Heart right ventricle (tissue), 16 donors: ENCODE measurements around the gene MOG. TPM values are rescaled to one million over a fixed set of nuclear protein-coding genes. Genes with fewer than 3 reads are reported as not detected.

Experiments
- ATAC-seq, 8 donors: fragments of 200-7000 bp; cut with Tn5 transposase; one replicate each; pipeline ENCODE4 v1.9.1; 2020; ENCODE audit warnings: mild to moderate bottlenecking in 8 of 8, moderate library complexity in 8 of 8, moderate number of reproducible peaks in 1 of 8
- DNase-seq, 2 donors: peaks; one replicate each; pipeline ENCODE4 v3.0.0-alpha.2; 2020
- H3K27ac ChIP-seq, 10 donors: fragments of 200-600 bp; sonication (generic) in 2 of 10; one replicate each; pipeline versions ENCODE4 v1.5.0 to v1.8.0; 2020 to 2022; ENCODE audit warnings: mild to moderate bottlenecking in 3 of 10
- H3K27me3 ChIP-seq, 7 donors: fragments of 200-600 bp; one replicate each; pipeline ENCODE4 v1.8.0; 2021 to 2022; ENCODE audit warnings: mild to moderate bottlenecking in 2 of 7
- H3K36me3 ChIP-seq, 9 donors: fragments of 200-600 bp; sonication (generic) in 1 of 9; one replicate each; pipeline versions ENCODE4 v1.5.0 to v1.8.0; 2020 to 2022; ENCODE audit warnings: mild to moderate bottlenecking in 2 of 9
- H3K4me1 ChIP-seq, 9 donors: fragments of 200-600 bp; sonication (generic) in 1 of 9; one replicate each; pipeline versions ENCODE4 v1.5.0 to v1.8.0; 2020 to 2022; ENCODE audit warnings: mild to moderate bottlenecking in 4 of 9
- H3K4me3 ChIP-seq, 10 donors: fragments of 200-600 bp; sonication (generic) in 2 of 10; one replicate each; pipeline versions ENCODE4 v1.5.0 to v1.8.0; 2020 to 2022; ENCODE audit warnings: mild to moderate bottlenecking in 7 of 10, moderate library complexity in 2 of 10
- H3K9me3 ChIP-seq, 11 donors: fragments of 200-600 bp in 10 of 11; sonication (generic) in 2 of 11; one replicate each; pipeline versions ENCODE4 v1.5.0 to v1.8.0; 2013 to 2022; ENCODE audit warnings: mild to moderate bottlenecking in 2 of 11, control low read depth in 1 of 11, moderate library complexity in 1 of 11
- CTCF ChIP-seq, 9 donors: fragments of 200-600 bp; sonication (generic) in 2 of 9; IDR thresholded peaks; one replicate each; pipeline versions ENCODE4 v1.5.0 to v1.8.0; 2021 to 2022; ENCODE audit warnings: antibody characterized with exemption in 9 of 9, mild to moderate bottlenecking in 5 of 9, moderate library complexity in 1 of 9
- WGBS, 2 donors: extraction: QIAGEN DNeasy Blood & Tissue Kit; methylation state at CpG; one replicate each; pipeline ENCODE4 v1.1.7; 2013; ENCODE audit warnings: inconsistent platforms in 1 of 2; 5-methylcytosine and 5-hydroxymethylcytosine counted together
- intact Hi-C, 10 donors: fragments of 100-400 bp; cut with DNase I; formaldehyde crosslinking; loops; one replicate each; pipeline versions ENCODE4 v1.11.1 to v1.14.2; 2022
- polyA plus RNA-seq, 2 donors: library from polyadenylated mRNA; stranded (reverse); fragments of 200-250 nt; gene quantifications; one replicate each; pipeline ENCODE4 v1.2.3, GENCODE V29; 2013
- total RNA-seq, 10 donors: library from RNA; stranded (reverse); fragmentation: NEBNext Ultra II Directional in 3 of 10; extraction: Animal tissue kit (Norgen Biotek cat#: 25700) in 3 of 10; gene quantifications; one replicate each; pipeline versions ENCODE4 v1.2.1 to v1.2.4, GENCODE V29; 2021 to 2023
- donor health status: Arrhythmogenic right ventricular cardiomyopathy.
- donor health status: ischemic (EF 13 %, LVEDD 7.1; RV severe dilation, severe dysfunction).
- donor health status: healthy with polysubstance abuse.
- donor health status: DM: no; HTN: yes; CAD: no.
- donor health status: DM: no; HTN: no; CAD: no.
- donor health status: ischemic (EF 25% LVEDD 6.9; RV normal size, moderate dysfunction).
- donor health status: ischemic (EF 25% LVEDD 5.7; RV mildly dilated, moderate dysfunction).
- donor health status: healthy.
- donor health status: DM: yes; HTN: yes; CAD: no.
- donor health status: Ischemic cardiomyopathy.
- donor health status: ischemic (EF 35%, LVEDD 5.7; RV mildly dilated, moderate dysfunction).
- donor health status: nonischemic (EF 11% LVEDD 7.7; RV severe dilation, severe dysfunction).
- donor health status: DM: yes; HTN: yes; CAD: no.
- donor health status: PGD.
- donor health status: ischemic (EF 29% LVEDD 5.4; RV normal size, mild dysfunction).
- donor health status: nonischemic (EF 23%, LVEDD 6.1; RV moderate dilation, normal function).

Gene MOG
- total and polyA plus RNA-seq, 12 donors = 0.19 to 13.6 (median 2.9) TPM

GRCh38 chr6:29678114-29678513, 21.2 kb downstream of the MOG start:
- DNase-seq (no peak), ATAC-seq (no peak)
- H3K36me3 ChIP-seq = no peaks in the 10 kb centered on the region
- 89 to 93% methylated on average over 5 of the region's 5 CpGs for WGBS, 2 donors
- intact Hi-C loops = no loop called here
- H3K4me1 ChIP-seq = peaks cover 0 to 6% (median 0%) of the 10 kb centered on the region in 9 donors
- H3K4me3 ChIP-seq = no peak overlapping the region
- H3K27ac ChIP-seq = peak overlapping the region in 1 of 10 donors; percentile 8
- H3K27me3 ChIP-seq = peaks cover 0 to 14% (median 0%) of the 10 kb centered on the region in 7 donors
- no peaks in the 10 kb centered on the region for H3K9me3 ChIP-seq
- no peak for TF ChIP-seq CTCF (IDR thresholded peaks at IDR 0.05)

GRCh38 chr6:29679962-29680361, 23.1 kb downstream of the MOG start:
- peak in 3 of 8 donors; percentile 10 to 40 (median 35) for ATAC-seq
- no peak for TF ChIP-seq CTCF (IDR thresholded peaks at IDR 0.05)
- H3K4me3 ChIP-seq = peak overlapping the region in 2 of 10 donors; percentile 46 to 53

DNA sequence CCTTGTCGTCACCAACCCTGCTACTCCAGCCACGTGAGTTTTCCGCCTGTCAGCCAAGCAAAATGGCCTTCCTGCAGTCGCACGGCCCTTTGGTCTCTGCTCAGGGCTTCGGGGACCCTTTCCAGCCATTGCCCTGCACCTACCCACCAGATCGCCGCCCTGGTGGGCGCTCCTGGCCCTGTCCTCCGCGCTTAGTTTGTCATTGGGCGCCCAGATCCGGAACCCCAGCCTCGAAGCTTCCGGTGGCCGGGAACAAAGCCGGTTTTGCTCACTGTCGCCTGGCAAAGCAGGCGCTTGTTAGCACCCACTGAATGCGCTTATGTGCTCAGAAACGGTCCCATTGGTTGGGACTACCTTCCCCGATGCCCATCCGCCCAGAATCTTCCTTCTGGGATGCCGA, 23.5 kb downstream of the MOG start:
- peak overlapping the region in 4 of 10 donors; percentile 17 to 53 (median 46) for H3K4me3 ChIP-seq
- DNase-seq (no peak), ATAC-seq (peak in 4 of 8 donors; percentile 9 to 40 (median 29))
- H3K9me3 ChIP-seq = peaks cover 0 to 2% (median 0%) of the 10 kb centered on the region in 11 donors
- H3K4me1 ChIP-seq = peaks cover 0 to 6% (median 0%) of the 10 kb centered on the region in 9 donors
- WGBS, 2 donors = 88 to 92% methylated on average over 24 of the region's 24 CpGs
- intact Hi-C loops = no loop called here
- peak overlapping the region in 3 of 10 donors; percentile 10 to 61 (median 25) for H3K27ac ChIP-seq
- peaks cover 0 to 14% (median 0%) of the 10 kb centered on the region in 7 donors for H3K27me3 ChIP-seq
- no peak for TF ChIP-seq CTCF (IDR thresholded peaks at IDR 0.05)
- H3K36me3 ChIP-seq = no peaks in the 10 kb centered on the region

More at GRCh38 chr6:29679962-29680361, 23.1 kb downstream of the MOG start:
- WGBS, 2 donors = 68 to 71% methylated on average over 13 of the region's 13 CpGs
- H3K9me3 ChIP-seq = peaks cover 0 to under 1% (median 0%) of the 10 kb centered on the region in 11 donors
- H3K36me3 ChIP-seq = no peaks in the 10 kb centered on the region
- H3K27me3 ChIP-seq = peaks cover 0 to 14% (median 0%) of the 10 kb centered on the region in 7 donors
- H3K4me1 ChIP-seq = peaks cover 0 to 6% (median 0%) of the 10 kb centered on the region in 9 donors
- intact Hi-C loops = no loop called here
- DNase-seq = no peak
- peak overlapping the region in 2 of 10 donors; percentile 25 to 61 for H3K27ac ChIP-seq

DNA sequence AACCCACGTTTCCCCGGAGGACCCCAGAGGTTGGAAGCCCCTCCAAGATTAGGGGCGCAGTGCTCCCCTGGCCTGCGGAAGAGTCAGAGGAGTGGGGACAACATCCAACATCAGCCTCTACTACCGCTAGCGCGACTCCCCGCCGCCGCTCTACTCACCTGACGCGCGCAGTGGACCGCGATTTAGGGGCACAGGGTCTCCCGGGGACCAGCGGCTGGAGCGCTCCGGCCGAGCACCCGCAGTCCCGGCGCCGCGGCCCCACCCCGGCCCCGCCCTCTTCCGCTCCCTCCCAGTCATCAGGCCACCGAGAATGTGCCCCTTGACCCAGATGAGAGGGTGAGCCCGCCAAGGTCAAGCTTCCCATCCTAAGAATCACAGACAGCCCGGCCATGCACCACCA, 24.0 kb downstream of the MOG start, which contains the start of gene ZFP57:
ZFP57 (minus strand) TSS at position 249 of the 400 bp plus-strand sequence. CDS start 4,149 bp downstream, outside the sequence.
- DNase-seq (no peak), ATAC-seq (peak in 5 of 8 donors; percentile 27 to 67 (median 41))
- peaks cover 0 to 6% (median 0%) of the 10 kb centered on the region in 9 donors for H3K4me1 ChIP-seq
- 80 to 84% methylated on average over 31 of the region's 31 CpGs for WGBS, 2 donors
- TF ChIP-seq CTCF (IDR thresholded peaks at IDR 0.05) = no peak
- intact Hi-C loops = no loop called here
- peaks cover 0 to 14% (median 0%) of the 10 kb centered on the region in 7 donors for H3K27me3 ChIP-seq
- H3K9me3 ChIP-seq = peaks cover 0 to 2% (median 0%) of the 10 kb centered on the region in 11 donors
- no peaks in the 10 kb centered on the region for H3K36me3 ChIP-seq
- peak within 1 kb of the TSS in 3 of 10 donors; percentile 10 to 61 (median 25) for H3K27ac ChIP-seq
- H3K4me3 ChIP-seq = peak within 1 kb of the TSS in 4 of 10 donors; percentile 17 to 53 (median 46)
